H1 (cell line): Measurements from ENCODE around the gene SFXN4. TPM values are rescaled to one million over a fixed set of nuclear protein-coding genes. Genes with fewer than 3 reads are reported as not detected.

Experiments used
- CHD7 ChIP-seq: fragments of 300-600 bp; sonication (generic); IDR thresholded peaks from 2 replicates; pipeline ENCODE4 v1.7.1; 2012; ENCODE audit warnings: low read length, moderate library complexity, mild to moderate bottlenecking, inconsistent platforms; ENCODE audit not compliant: insufficient replicate concordance
- E2F6 ChIP-seq: IDR thresholded peaks from 2 replicates; pipeline ENCODE4 v1.6.1; 2012; ENCODE audit warnings: inconsistent platforms
- FOSL1 ChIP-seq: IDR thresholded peaks from 2 replicates; pipeline ENCODE4 v1.6.1; 2011; ENCODE audit warnings: mild to moderate bottlenecking, low read depth, low read length, moderate library complexity; ENCODE audit not compliant: insufficient read depth
- GABPA ChIP-seq: IDR thresholded peaks from 2 replicates; pipeline ENCODE4 v1.6.1; 2011; ENCODE audit warnings: mild to moderate bottlenecking, low read length, moderate library complexity, borderline replicate concordance; ENCODE audit not compliant: insufficient read depth
- HDAC2 ChIP-seq, 2 experiments: fragments of 300-600 bp in 1 of 2; sonication (generic) in 1 of 2; IDR thresholded peaks; 2 replicates each; pipeline ENCODE4 v1.6.1; 2011 to 2012; ENCODE audit warnings: low read depth in 2 of 2, low read length in 2 of 2, mild to moderate bottlenecking in 2 of 2, moderate library complexity in 2 of 2, borderline replicate concordance in 1 of 2, inconsistent platforms in 1 of 2
- JUN ChIP-seq: IDR thresholded peaks from 2 replicates; pipeline ENCODE4 v1.6.1; 2011; ENCODE audit warnings: low read depth, mild to moderate bottlenecking, improper control_type of control experiment, low read length
- PHF8 ChIP-seq: fragments of 200-600 bp; sonication (generic); conservative IDR thresholded peaks from 2 replicates; pipeline ENCODE4 v1.7.1; 2012; ENCODE audit warnings: low read depth, mild to moderate bottlenecking, inconsistent platforms, low read length, moderate library complexity
- SIRT6 ChIP-seq: IDR thresholded peaks from one replicate; pipeline ENCODE4 v1.7.1; 2012; ENCODE audit warnings: low read length, inconsistent platforms
- SIX5 ChIP-seq: IDR thresholded peaks from 2 replicates; pipeline ENCODE4 v1.6.1; 2011; ENCODE audit warnings: mild to moderate bottlenecking, low read depth, low read length
- polyA plus RNA-seq, 7 experiments: library from polyadenylated mRNA; depleted of rRNA in 3 of 7; stranded (reverse) in 5 of 7; unstranded in 2 of 7; fragments of >200 nt in 5 of 7; fragments of 200-250 nt in 2 of 7; gene quantifications; 1 replicate in 5 of 7; 2 replicates in 1 of 7; 4 replicates in 1 of 7; pipeline versions ENCODE4 v1.2.1 to v1.2.3, GENCODE V29; 2011 to 2013; ENCODE audit warnings: missing spikeins in 2 of 7, mixed read lengths in 2 of 7
- total RNA-seq: library from RNA; stranded (reverse); fragmentation: NEBNext Ultra II Directional; extraction: Animal tissue kit (Norgen Biotek cat#: 25700); gene quantifications from 2 replicates; pipeline ENCODE4 v1.2.1, GENCODE V29; 2021

The SFXN4 gene
- total and polyA plus RNA-seq, 2 of the 8 experiments (the other 6 are each of a cell fraction or from before 2014, with no cell fraction given), result 15.4 to 21.6 TPM

- TF ChIP-seq CHD7 (no peak), E2F6 (no peak), PHF8 (no peak), FOSL1 (no peak), JUN (no peak), HDAC2 (IDR thresholded peaks at IDR 0.05; ENCODE audit: borderline replicate concordance in 1 of 2, low read depth in 2 of 2, low read length in 2 of 2) (no peak), GABPA (no peak), SIX5 (no peak), SIRT6 (no peak)
These were observed 33.8 kb downstream of the SFXN4 start (continued) for GRCh38 chr10:119131512-119132240.
